ENCODE measurements around the gene SESTD1. TPM values are rescaled to one million over a fixed set of nuclear protein-coding genes. Genes with fewer than 3 reads are reported as not detected.
"Not testable (repeated sequence)": the region's sequence is repeated elsewhere in the genome, so short reads cannot be mapped to it uniquely, and the experiment has no call there.

The SESTD1 gene
- total RNA-seq, 1 donor from 2014 or later = 40.5 TPM

GRCh38 chr2:179140571-179140970, 124.1 kb downstream of the SESTD1 start:
- ATAC-seq (no peak), DNase-seq (ENCODE audit: missing footprints) (no peak)
- intact Hi-C loops (cut with DNase I) = no loop called here

- DNase-seq (ENCODE audit: missing footprints) (no peak), ATAC-seq (no peak)
- intact Hi-C loops (cut with DNase I) = loop anchor here (10.0 kb wide), 1 partner anchor 245 kb away; no protein-coding TSS in a partner anchor
These were observed 125.1 kb downstream of the SESTD1 start for GRCh38 chr2:179139506-179139905.

- DNase-seq (ENCODE audit: missing footprints) (no peak), ATAC-seq (no peak)
- intact Hi-C loops (cut with DNase I) = loop anchor here (10.0 kb wide), 1 partner anchor 242 kb away; no protein-coding TSS in a partner anchor
These were observed 127.4 kb downstream of the SESTD1 start for GRCh38 chr2:179137200-179137759.

DNA sequence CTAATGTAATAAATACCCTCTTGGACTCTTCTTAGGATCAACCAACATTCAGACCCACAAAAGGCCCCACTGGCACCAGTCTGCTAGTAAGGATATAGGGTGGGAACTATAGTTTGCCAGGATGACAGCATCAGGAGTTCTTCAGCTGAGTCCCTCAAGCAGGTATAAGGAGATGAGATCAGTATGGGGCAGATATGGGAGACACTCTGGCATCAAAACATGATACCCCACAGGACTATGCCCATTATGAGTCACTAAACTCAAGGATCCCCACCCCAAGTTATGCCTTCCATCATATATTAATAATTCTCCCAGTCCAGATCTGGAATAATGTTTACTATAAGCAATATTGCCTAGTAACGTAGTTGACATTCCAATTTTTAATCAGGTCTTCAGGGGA, 131.6 kb downstream of the SESTD1 start:
- no peak for ATAC-seq
- intact Hi-C loops (cut with DNase I) = loop anchor here (10.0 kb wide), 1 partner anchor 238 kb away; no protein-coding TSS in a partner anchor

DNA sequence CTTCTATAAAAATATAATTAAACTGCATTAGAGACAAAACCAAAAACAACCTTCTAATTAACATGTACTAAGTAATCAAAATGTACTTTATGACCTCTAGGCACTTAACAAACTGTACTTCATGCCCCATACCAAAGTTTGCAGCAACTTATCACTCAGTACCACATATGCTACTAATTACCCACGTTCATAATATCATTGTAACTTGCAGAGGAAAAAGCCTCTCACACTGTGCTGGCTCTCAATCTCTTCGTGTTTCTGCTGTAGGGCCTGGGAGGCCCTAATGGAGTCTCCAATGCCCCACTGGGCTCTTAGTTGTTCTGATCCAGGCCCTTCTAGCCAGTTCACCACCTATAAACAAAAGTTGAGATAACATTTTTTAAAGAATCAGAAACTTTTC, 132.6 kb downstream of the SESTD1 start:
- ATAC-seq = no peak
- DNase-seq (ENCODE audit: missing footprints) = no peak
- intact Hi-C loops (cut with DNase I) = loop anchor here (10.0 kb wide), 1 partner anchor 237 kb away; no protein-coding TSS in a partner anchor

More for the DNA sequence above, 131.6 kb downstream of the SESTD1 start:
- DNase-seq (ENCODE audit: missing footprints) = no peak

DNA sequence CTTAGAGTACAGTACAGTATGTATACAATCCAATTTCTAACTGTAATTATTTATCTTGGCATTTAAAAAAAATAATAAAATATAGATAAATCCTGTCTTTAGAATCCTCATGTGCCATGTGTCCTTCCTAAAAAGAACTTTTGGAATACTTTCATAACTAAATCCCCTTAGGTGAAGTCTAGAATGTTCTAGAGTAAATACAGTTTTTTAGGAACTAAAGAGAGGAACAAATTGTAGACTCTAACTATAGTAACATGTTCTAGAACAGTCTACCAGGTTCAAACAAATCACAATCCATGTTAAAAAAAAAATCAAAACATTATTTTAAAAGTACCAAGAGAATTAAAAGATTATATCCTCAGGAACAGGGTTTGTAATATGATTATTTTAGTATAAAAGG, 134.1 kb downstream of the SESTD1 start:
- intact Hi-C loops (cut with DNase I) = loop anchor here (10.0 kb wide), 1 partner anchor 236 kb away; no protein-coding TSS in a partner anchor
- ATAC-seq (no peak), DNase-seq (ENCODE audit: missing footprints) (no peak)

DNA sequence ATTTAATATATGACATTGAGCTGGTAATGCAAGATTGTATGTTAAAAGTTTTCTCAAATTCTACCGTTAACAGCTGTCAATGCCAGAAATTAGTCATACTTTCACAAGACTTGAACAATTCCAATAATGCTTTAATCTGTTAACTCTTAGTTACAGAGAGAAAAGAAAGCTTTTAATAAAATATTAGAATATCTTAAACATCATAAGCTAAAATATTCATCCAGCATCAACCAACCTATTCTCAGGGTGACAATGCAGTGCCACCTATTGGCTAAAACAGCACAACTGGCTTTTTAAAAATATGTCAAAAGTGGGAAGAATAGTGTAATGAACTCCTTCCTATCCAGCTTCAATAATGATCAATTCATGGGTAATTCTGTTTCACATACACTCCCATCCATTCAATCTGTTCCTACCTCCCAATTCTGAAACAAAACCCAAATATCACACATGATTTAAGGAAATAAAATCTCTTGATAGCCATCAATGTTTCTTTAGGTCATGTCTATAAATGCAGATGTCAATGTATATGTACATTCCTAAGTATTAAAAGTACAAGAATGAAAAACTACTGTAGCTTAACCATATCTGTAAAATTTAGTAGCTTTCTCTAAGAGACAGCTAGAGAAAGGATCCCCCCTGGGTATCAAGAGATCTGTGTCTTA, 134.9 kb downstream of the SESTD1 start:
- DNase-seq (ENCODE audit: missing footprints) (no peak), ATAC-seq (peak; percentile 68)
- intact Hi-C loops (cut with DNase I) = loop anchor here (5.0 to 10.0 kb wide), 3 partner anchors 82 to 235 kb away; no protein-coding TSS in a partner anchor

DNA sequence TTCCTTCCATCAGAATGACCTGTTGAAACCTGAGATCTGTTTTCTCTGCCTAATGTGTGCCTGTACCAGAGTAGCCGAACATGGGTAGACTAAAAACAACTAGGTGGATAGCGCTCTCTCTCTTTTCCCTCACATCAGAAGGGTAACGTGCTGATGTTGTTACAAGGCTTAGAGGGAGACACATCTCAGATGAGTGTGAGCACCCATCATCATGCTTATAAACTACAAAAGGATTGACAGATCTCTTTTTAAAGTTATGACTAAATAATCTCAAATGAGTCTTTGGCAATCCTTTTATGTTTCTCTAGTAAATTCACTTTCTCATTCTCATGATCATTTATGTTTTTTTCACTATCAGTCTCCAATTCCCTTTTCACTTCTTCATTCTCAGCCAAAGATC, 139.2 kb downstream of the SESTD1 start:
- DNase-seq (ENCODE audit: missing footprints) (no peak), ATAC-seq (no peak)
- intact Hi-C loops (cut with DNase I) = loop anchor here (5.0 to 10.0 kb wide), 2 partner anchors 78 to 201 kb away; no protein-coding TSS in a partner anchor

DNA sequence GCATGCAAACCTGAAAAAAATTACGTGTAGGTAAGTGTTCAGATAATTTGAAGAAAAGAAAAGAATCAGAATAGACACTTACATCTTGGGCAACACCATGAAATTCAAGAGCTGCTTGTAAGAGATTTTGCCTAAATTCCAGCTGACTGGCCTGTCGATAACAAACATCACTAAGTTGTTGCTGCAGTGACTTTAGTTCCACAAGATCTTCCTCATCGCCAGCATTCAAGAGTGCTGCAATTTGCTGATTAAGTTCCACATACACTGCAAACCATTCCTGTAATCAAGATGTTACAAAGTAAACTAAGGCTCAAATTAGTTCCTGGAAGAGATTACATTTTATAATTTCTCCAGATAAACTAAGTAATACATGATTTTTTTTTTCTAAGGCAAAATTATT, 140.3 kb downstream of the SESTD1 start:
- DNase-seq (ENCODE audit: missing footprints) = no peak
- no peak for ATAC-seq
- intact Hi-C loops (cut with DNase I) = loop anchor here (10.0 kb wide), 1 partner anchor 199 kb away; no protein-coding TSS in a partner anchor

GRCh38 chr2:179123272-179123662, 141.4 kb downstream of the SESTD1 start:
- ATAC-seq (no peak), DNase-seq (ENCODE audit: missing footprints) (no peak)
- intact Hi-C loops (cut with DNase I) = loop anchor here (10.0 kb wide), 1 partner anchor 198 kb away; no protein-coding TSS in a partner anchor

DNA sequence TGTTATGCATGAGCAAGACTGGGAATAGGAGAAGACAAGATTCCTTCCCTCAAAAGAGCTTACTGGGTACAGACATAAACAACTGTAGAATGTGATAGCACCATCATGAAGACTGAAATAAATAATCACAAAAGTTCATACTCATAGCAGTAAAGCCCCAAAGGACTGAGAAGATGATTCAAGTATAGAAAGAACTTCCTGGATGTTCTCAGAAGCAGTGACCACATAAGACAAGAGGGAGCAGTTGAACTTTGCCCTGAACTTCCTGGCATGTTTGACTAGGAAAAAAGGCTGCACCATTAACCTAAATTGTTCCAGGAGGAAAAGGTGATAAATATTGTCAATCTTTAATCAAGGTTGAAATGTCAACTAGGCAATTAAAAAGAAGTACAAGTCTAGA, 156.9 kb downstream of the SESTD1 start:
- no peak for DNase-seq (ENCODE audit: missing footprints)
- intact Hi-C loops (cut with DNase I) = no loop called here
- no peak for ATAC-seq

GRCh38 chr2:179106676-179107428, 157.8 kb downstream of the SESTD1 start:
- peak; percentile 67 for ATAC-seq

GRCh38 chr2:179106342-179106675, 158.3 kb downstream of the SESTD1 start:
- intact Hi-C loops (cut with DNase I) = no loop called here
- ATAC-seq = no peak
- DNase-seq (ENCODE audit: missing footprints) = no peak

More at GRCh38 chr2:179106676-179107428, 157.8 kb downstream of the SESTD1 start:
- DNase-seq (ENCODE audit: missing footprints) = no peak
- intact Hi-C loops (cut with DNase I) = no loop called here

DNA sequence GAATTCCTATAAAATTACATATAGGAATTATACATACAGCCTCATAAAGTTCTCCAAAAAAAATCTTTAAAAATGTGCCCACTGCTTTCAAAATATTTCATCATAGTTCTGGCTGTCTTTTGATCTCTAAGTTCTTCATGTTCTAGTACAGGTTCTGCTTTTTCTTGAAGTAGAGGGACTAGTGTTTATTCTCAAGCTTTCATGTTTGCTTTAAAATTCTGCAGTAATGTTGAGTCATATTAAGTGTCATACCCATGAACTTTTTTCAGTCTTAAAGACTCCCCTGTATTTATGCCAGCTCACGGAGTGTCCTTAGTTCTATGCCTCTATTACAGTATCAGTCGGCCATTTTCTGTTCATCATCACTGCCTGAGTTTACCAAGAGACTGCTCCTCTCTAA, 159.9 kb downstream of the SESTD1 start:
- DNase-seq (ENCODE audit: missing footprints) = no peak
- ATAC-seq = peak; percentile 50
- intact Hi-C loops (cut with DNase I) = no loop called here

DNA sequence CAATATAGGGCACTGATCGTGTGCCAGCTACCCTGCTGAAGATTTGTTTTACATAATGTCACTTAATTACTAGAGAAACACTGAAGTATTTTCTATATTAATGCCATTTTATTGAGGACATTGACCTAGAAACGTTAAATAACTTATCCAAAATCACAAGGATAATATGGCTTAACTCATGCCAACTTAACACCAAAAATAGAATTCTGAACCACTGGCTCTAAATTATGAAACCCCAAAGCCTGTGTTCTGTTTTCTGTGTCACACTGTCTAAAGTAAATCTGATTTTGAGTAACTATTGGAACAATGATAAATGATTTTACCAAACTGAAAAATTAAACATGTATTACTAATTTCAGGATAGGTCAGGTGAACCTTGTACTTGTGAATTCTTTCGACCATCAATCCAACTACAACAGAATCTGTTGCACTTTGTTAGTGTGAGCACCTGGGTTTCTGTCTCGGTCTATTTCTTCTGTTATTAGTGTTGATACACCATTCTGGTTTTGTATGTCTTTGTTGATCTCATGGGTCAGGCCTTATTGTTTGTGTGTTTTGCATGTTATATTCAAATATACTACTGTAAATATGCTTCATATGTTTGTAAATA, 166.4 kb downstream of the SESTD1 start:
- no peak for ATAC-seq
- no peak for DNase-seq (ENCODE audit: missing footprints)
- intact Hi-C loops (cut with DNase I) = no loop called here

GRCh38 chr2:179097131-179097530, 167.5 kb downstream of the SESTD1 start:
- peak; percentile 28 for ATAC-seq
- intact Hi-C loops (cut with DNase I) = no loop called here
- no peak for DNase-seq (ENCODE audit: missing footprints)

GRCh38 chr2:179096090-179096489, 168.5 kb downstream of the SESTD1 start:
- ATAC-seq = no peak
- DNase-seq (ENCODE audit: missing footprints) = no peak
- intact Hi-C loops (cut with DNase I) = no loop called here

DNA sequence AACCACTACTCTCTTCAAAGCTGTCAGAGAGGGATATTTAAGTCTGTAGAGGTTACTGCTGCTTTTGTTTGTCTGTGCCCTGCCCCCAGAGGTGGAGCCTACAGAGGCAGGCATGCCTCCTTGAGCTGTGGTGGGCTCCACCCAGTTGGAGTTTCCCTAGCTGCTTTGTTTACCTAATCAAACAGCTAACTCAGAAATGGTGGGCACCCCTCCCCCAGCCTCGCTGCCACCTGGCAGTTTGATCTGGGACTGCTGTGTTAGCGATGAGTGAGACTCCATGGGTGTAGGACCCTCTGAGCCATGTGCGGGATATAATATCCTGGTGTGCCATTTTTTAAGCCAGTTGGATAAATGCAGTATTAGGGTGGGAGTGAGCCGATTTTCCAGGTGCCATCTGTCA, 171.7 kb downstream of the SESTD1 start:
- DNase-seq (ENCODE audit: missing footprints); ATAC-seq; intact Hi-C loops (cut with DNase I): not testable (repeated sequence)

- DNase-seq (ENCODE audit: missing footprints) = no peak
- ATAC-seq = no peak
- intact Hi-C loops (cut with DNase I) = no loop called here
These were observed 181.9 kb downstream of the SESTD1 start for GRCh38 chr2:179082697-179083096.
